ENCODE data around the gene LSS.

Gene LSS

DNA sequence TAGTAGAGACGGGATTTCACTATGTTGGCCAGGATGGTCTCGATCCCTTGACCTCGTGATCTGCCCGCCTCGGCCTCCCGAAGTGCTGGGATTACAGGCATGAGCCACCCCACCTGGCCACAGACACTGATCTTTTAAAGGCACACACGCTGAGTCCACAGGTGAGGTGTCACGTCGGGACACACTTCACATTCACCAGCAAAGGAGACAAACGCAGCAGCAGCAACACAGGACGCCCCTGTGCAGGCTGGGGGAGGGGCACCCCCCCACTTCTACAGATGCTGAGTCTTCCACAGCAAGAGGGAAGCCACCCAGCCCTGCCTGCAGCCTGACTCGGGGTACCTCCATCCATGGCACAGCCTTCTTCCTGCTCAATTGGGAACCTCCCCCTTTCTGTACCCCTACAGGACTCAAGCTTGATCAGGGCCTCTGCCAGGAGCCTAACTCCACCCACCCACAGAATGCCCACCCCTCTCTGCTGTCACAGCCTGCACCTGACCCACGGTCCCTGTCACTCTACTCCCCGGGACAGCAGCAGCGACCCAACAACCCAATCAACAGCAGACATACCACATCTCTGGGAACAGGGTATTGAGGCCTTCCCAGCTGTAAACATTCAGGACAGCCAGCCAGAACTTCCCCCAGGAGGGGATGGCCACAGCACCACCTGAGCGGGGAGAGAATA, 9.5 kb downstream of the LSS start:
- DNase-seq (ENCODE audit: low spot score) = no peak

DNA sequence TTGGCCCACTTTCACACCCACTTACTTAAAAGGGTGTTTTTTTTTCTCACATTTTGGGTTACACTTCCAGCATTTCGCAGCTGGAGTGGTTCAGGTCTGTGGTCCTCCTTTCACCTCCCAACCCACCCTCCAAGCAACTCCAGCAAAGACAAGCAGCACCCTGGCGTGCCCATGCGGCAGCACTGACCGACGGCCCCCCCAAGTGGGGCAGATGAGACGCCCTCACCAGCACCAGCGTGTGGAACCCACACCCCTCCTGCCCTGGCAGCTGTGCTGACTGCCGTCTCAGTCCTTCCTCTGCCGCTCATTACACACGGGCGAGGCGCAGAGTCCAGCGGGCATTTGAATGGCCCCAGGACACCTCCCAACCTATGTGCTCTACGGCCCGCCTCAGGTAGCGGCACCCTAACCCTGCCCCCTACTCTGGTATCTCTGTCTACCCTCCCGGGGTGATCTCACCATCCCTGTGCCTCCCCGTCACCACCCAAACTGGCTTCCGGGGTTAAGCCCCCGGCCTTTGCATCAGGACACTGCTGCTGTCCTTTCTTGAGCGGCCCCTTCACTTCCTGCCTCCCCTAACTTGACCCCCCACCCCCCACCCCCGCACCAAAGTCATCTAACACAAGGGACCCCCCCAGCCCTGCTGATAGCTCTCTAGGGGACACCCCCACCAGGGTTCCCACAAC, 10.9 kb downstream of the LSS start:
- DNase-seq (ENCODE audit: low spot score) = no peak

- no peak for DNase-seq (ENCODE audit: low spot score)
Measured at GRCh38 chr21:46216132-46216747, 12.3 kb downstream of the LSS start.

DNA sequence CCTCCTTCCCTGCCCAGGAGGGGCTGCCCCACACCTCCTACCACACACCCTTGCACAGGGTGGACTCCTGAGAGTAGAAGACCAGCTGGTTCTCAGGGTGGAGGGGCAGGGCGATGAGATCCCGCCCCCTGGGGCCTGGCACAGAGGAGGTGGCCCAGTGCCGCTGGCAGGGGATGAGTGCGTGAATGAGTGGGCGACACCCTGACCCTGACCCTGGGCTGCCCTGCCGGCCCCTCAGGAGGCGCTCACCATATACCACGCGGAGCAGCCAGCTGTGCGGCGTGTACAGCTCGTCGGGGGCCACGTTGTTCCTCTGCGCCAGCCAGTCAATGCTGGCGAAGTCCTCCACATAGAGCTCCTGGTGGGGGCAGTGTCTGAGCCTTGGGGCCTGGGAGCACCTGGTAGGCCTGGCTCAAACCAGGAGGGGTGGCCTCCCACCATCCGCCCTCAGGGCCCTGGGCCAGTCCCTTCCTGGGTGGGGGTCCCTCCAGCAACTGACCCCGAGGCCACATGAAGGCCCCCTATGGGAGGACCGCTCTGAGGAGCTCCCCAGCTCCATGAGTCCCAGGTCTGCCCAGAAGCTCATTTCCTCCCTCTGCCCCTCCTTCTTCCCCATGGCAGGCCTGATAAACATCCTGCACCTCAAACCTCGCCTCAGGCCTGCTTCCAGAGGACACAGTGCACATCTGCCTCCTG, 13.0 kb downstream of the LSS start:
- no peak for DNase-seq (ENCODE audit: low spot score)

GRCh38 chr21:46214478-46215340, 13.9 kb downstream of the LSS start:
- no peak for DNase-seq (ENCODE audit: low spot score)

- no peak for DNase-seq (ENCODE audit: low spot score)
Measured at GRCh38 chr21:46213620-46214286, 14.8 kb downstream of the LSS start.

GRCh38 chr21:46212721-46213484, 15.7 kb downstream of the LSS start:
- no peak for DNase-seq (ENCODE audit: low spot score)

- DNase-seq (ENCODE audit: low spot score) = no peak
Measured at GRCh38 chr21:46211786-46212720, 16.5 kb downstream of the LSS start.

DNA sequence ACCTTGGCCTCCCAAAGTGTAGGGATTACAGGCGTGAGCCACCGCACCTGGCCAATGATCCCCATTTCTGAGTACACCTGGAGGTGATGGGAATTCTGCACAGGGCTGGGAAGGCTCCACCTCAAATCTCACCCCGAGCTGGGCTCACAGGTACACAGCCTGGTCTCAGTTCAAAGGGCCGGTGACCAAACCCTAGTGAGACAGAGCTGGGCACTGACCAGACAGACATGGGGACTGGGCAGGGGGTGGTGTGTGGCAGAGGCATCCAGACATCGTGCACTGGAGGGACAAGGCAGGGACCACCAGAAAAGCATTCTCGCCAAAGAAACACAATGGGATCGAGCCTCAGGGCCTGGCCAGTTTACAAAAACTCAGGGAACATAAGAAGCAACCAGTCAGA, 17.2 kb downstream of the LSS start:
- DNase-seq (ENCODE audit: low spot score) = no peak

DNA sequence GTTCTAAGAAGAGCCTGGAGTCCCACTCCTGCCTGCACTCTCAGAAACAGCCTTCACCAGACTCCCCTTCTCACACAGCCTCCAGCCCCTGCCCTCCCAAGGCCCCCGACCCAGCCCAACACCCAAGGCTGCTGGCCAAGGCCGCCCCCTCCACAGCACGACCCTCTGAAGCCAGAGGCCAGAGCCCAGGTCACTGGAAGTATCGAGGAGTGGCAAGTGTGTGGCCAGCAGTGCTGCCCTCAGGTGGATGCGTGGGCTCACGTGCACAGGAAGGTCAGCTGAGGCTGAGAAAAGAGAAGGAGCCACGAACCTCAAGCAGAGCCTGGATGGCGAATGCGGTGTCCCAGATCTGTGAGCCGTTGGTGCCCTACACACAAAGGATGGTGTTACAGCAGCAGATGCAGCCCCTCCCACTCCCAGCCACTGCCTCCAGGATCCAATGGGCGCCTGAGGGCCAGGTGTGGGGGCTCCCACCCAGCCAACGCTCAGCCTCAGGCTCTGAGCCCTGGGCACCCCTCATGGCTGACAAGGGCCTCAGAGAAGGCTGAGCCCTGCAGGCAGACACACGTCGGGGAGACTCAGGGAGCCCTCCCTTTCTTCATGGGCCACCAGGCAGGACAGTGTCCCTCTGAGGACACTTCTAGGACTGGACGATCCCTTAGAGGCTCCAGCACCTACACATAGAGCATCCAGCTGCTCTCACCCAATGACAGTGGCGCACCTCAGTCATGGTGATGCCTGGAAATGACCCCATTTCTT, 18.0 kb downstream of the LSS start:
- no peak for DNase-seq (ENCODE audit: low spot score)

GRCh38 chr21:46208761-46209721, 19.5 kb downstream of the LSS start:
- no peak for DNase-seq (ENCODE audit: low spot score)

DNA sequence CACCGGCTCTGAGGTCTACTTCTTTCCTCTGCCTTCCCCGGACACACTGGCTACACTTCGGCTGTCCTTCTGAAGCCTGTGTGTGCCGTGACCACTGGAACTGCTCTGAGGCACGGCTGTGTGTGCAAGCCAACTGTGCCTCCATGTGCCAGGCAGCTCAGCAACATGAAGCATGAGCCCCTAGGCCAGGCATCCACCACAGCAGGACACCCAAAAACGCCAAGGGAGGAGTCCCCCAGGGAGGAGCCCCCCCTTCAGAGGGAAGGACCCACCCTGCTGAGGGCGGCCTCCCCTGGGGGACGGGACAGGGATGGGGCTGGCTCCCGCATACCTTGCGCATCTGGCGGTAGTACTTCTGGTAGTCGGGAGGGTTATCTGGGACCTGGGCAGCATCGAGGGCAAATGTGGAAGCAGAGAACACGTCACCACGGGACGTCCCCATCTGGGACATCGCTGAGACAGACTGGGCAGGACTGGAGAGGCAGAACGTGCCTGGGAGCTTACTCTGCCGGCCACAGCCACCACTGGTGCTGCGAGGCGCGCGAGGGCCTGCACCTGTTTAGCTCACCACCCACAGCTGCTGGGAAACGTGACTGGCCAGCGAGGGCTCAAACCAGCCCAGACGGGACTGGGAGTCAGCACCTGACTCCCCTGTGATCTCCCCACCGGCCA, 20.5 kb downstream of the LSS start:
- DNase-seq (ENCODE audit: low spot score) = no peak

DNA sequence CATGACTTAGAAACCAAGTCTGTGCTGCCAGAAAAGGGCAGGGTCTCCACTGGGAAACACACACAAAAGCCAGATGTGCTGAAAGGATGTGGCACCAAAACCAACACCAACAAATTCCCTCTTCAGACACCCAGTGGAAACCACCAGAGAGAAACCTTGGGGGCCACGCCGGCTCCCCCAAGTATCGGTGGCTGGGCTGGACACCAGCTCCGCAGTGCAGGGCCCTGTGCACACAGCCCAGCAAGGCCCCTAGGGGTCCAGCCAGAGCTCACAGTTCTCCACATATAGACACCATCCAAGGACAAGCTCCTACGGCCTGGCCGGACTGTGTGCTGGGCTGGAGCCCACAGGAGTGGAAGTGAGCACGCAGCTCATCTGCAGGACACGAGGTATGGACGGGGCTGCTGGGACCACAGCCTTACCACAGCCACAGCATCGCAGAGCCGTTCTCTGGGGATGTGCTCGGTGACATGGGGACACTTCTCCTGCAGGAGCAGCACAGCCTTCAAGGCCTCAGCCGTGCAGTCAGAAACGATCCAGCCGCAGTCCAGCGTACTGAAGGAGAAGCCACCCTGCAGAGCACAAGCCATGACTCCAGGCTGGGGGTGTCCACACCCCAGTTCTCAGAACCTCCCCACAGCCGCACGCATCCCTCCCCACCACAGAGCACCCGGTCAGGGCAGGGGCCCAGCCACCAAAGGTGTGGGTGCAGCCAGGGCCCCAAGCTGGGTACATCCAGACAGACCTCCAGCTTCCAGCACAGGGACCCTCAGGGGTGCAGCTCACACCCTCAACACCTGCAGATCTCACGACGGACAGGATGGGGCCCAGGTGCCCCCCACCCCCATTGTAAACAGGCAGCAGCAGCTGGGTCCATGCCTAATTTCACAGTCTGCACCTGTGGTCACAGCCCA, 21.3 kb downstream of the LSS start:
- DNase-seq (ENCODE audit: low spot score) = no peak

DNA sequence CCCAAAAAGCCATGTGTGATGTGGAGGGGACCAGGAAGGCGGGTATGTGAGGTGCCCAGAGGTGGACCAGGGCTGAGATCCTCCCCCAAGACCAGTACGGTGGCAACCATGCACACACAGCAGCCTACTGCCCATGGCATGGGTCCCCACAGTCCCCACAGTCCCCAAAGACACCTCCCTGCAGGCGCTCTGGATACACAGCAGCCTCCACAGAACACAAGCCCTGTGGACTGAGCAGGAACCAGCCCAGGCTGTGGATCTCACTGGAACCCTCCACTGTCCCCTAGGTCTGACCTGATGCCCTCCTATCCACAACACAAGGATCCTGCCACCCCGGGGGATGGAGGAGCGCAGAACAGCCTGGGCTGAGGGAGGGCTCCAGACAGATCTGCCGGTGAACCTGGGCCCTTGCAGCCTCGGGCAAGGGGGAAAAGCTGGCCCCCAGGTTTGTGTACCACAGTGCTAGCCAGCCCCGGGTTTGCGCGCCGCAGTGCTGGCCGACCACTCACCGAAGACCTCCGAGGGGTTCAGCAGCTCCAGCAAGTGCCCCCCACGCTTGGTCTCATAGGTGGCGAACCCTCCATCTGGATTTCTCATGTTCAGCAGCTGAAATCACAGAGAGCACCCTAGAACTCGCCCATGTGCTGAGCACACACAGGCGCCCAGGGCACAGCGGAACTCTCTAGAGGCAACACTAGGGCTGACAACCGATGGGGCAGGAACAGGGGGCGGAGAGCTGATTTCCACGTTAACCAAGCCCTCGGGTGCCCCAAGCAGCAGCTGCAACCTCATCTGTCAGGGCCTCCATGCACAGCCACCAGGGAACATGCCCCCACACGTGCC, 22.2 kb downstream of the LSS start:
- no peak for DNase-seq (ENCODE audit: low spot score)

- DNase-seq (ENCODE audit: low spot score) = no peak
Measured at GRCh38 chr21:46205766-46206162, 22.8 kb downstream of the LSS start.

Data from Ammon's horn (tissue), 1 donor.